GM18951 (cell line): ENCODE data around the gene LRIG1.

Experiments
- POLR2A ChIP-seq: IDR thresholded peaks from 4 replicates; pipeline ENCODE4 v1.6.1; 2011; ENCODE audit warnings: mild to moderate bottlenecking; ENCODE audit not compliant: insufficient read length, insufficient read depth; ENCODE audit errors: extremely low read depth
- in situ Hi-C: fragments of 300-500 bp; cut with MboI; formaldehyde crosslinking; loops from one replicate; pipeline ENCODE4 v1.12.0; 2022; ENCODE audit warnings: low sequenced_read_pairs, mixed read lengths, inconsistent platforms; ENCODE audit not compliant: unreplicated experiment

Gene LRIG1

DNA sequence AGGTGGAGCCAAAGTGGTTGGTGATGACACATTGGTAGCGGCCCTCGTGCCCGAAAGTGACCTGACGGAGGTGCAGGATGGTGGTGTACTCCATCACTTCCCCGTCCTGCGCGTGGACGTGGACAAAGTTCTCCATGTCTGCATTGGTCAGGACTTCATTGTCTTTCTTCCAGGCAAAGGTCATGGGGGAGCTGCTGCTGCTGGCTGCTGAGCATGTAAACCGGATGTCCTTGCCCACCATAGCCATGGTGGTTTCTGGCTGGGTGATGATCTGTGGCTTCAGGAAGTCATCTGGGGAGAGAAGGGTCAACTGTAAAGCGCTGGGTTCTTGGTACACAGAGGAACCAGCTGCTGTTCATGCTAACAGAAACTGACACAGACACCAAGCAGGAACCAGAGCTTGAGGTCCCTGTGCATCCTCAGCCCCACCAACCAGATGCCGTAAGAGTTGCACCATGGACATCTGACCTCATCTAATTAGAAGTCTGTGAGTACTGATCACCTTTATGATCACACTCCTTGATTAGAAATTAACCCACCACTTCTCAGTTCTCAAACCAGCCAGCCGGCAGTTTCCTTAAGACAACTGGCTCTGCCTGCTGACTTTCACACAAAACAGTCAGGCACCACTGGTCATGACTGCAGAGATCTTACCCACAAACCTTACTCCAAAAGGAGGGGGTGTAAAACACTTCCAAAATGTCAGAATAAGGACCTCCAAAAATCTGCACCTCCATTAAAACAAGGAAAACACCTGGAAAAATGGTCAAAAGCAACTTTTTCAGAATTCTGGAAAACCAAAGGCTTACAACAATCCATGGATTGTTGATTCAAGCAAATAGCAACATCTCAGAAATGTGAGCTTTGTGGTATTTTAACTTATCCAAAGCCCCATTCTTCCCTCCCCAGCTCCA is 114.6 kb downstream of the LRIG1 start:
- in situ Hi-C loops = loop anchor here (25.0 kb wide), 1 partner anchor 99 kb away; no protein-coding TSS in a partner anchor
- no peak for TF ChIP-seq POLR2A

DNA sequence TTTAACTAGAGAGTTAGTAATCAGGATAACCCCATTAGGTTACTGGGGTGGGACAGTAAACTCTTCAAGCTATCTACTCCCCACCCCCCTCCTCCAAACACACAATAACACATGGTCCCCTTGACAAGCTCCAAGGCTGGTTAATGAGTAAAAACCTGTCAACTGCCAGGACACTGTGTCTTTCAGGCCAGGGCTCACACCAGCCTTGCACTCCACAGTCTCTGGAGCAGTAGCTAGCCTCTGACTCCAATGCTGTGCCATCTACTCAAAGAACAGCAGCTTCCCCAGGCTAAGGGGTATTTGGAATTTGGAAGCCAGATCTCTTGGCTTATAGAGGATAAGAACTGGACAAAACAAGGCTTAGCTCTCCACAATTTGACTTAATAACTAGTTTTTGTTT is 115.8 kb downstream of the LRIG1 start:
- in situ Hi-C loops = loop anchor here (25.0 kb wide), 1 partner anchor 98 kb away; no protein-coding TSS in a partner anchor
- TF ChIP-seq POLR2A = no peak

DNA sequence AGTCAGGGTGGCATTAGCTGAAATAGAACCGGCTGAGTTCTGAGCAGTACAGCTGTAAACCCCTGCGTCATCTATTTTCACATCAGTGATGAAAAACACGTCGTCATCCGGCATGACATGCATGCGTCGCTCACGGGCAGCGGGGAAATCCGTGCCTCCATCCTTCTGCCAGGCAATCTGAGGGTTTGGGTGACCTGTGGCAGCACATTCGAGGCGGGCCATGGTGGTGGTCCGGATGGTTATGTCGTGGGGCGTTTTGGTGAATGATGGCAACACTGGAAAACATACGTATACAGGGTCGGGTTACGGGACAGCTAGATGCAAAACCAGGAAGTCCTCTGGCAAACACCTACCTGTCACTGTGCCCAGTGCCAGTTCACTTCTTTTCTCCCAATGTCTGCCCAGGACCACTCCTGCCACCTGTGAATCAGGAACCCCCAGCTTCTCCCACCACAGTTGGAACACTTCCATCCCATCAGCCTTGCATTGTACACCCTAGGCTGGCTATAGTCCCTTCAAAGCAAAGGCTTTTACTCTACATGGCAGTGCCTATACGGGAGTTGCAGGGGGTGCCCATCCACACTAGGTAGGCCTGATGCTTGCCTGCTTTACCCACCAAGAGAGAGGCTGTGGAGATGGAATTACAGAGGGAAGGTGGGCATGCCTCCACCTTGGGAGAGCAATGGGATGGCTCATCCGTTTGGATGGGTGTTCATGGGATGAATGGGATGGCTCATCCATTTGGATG is 116.7 kb downstream of the LRIG1 start:
- in situ Hi-C loops = loop anchor here (25.0 kb wide), 1 partner anchor 97 kb away; no protein-coding TSS in a partner anchor

GRCh38 chr3:66383023-66383422 is 117.8 kb downstream of the LRIG1 start:
- in situ Hi-C loops = loop anchor here (25.0 kb wide), 1 partner anchor 96 kb away; no protein-coding TSS in a partner anchor
- no peak for TF ChIP-seq POLR2A

More for the DNA sequence above, 116.7 kb downstream of the LRIG1 start:
- TF ChIP-seq POLR2A = no peak

DNA sequence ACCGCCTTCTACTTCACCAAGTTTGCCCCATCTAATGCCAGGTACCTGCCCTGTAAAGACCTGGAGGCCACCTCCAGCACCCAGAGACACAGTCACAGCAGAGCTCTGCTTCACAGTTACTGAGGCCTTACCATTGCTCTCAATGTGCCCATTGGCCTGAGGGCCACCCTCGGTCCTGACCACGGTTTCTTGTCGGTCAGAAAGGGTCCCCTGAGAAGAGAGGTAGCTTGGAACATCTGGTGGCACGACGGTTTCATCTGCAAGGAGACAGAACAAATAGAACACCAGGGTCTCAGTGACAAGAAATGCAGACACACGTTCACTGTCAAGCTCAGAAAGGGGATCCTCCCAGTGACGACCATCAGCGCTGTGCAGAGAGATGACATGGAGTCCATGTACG is 118.7 kb downstream of the LRIG1 start:
- no peak for TF ChIP-seq POLR2A
- in situ Hi-C loops = loop anchor here (25.0 kb wide), 1 partner anchor 95 kb away; no protein-coding TSS in a partner anchor

DNA sequence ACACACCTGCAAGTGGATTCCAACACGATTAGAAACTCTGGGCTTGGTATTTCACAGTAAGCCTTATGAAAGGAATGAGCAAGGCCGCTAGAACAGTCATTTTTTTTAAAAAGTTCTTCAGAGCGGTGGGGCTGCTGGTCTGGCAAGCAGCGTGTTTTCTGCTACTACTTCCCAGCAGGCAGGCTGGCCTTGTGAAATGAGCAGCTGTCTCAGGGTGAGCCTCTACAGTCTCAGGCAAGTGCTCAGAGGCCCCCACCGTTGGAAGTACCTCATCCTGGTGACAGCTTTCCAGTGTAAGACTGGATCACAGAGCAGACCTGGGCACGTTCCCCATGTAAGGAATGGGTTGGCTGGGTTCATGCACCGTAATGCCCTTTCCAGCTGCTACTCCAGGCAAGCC is 119.2 kb downstream of the LRIG1 start:
- in situ Hi-C loops = loop anchor here (25.0 kb wide), 1 partner anchor 94 kb away; no protein-coding TSS in a partner anchor
- TF ChIP-seq POLR2A = no peak

DNA sequence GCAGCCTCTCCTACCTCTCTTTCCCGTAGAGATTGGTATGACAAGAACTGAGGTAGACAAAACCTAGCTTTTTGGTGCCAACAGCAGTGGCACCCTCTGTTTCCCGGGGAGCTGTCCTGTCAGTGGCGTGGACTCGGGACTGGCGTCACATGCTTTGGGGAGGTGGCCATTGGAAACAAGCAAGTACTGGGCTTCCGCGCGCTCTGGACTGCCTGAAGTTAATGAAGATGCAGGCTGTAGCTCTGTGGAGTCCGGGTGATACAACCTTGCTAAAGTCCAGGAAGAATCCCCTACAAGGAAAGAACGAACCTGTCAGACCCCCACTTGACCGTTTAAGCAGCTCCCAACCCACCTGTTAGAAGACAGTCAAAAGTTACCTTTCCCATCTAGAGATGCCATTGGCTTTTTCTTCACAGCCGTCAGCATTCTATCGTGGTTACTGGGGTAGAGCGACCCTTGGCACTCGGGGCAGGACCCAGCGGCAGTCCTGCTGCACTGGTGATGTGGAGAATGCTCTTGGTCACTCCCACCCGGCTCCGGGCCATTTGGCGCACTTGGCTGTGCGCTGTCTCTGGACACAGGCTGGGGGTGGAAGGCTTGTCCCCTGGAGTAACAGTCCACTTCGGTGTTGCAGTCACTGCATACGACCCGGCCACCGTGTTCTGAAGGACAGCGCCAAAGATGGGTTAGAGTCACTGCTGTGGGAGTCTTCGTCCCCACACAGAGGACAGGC is 120.5 kb downstream of the LRIG1 start:
- in situ Hi-C loops = loop anchor here (25.0 kb wide), 1 partner anchor 93 kb away; no protein-coding TSS in a partner anchor
- TF ChIP-seq POLR2A = no peak

DNA sequence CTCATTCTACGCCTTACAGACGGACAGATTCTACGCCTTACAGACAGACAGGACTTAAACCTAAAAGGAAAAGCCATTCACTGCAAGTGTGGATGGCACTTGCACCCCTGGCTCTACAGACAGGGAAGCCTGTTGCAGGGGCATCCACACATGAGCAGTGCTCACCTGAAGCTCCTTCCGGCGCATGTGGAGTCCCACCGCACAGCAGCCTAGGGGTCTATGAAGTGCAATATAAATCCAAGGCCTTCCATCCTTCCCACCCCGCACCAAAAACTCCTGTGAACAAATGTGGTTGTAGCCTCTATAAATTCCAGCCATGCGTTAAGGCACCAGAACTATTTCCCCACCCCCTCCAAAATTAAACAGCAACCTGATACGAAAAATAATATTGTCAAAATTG is 121.3 kb downstream of the LRIG1 start:
- no peak for TF ChIP-seq POLR2A
- in situ Hi-C loops = loop anchor here (25.0 kb wide), 1 partner anchor 92 kb away; no protein-coding TSS in a partner anchor

GRCh38 chr3:66378256-66378655 is 122.6 kb downstream of the LRIG1 start:
- in situ Hi-C loops = loop anchor here (25.0 kb wide), 1 partner anchor 91 kb away; no protein-coding TSS in a partner anchor
- no peak for TF ChIP-seq POLR2A

GRCh38 chr3:66377800-66378199 is 123.0 kb downstream of the LRIG1 start:
- TF ChIP-seq POLR2A = no peak
- in situ Hi-C loops = loop anchor here (25.0 kb wide), 1 partner anchor 90 kb away; no protein-coding TSS in a partner anchor

GRCh38 chr3:66376568-66376967 is 124.3 kb downstream of the LRIG1 start:
- in situ Hi-C loops = loop anchor here (25.0 kb wide), 1 partner anchor 89 kb away; no protein-coding TSS in a partner anchor
- no peak for TF ChIP-seq POLR2A

- in situ Hi-C loops = no loop called here
- no peak for TF ChIP-seq POLR2A
Observed at GRCh38 chr3:66372681-66373350, 128.0 kb downstream of the LRIG1 start.
